ENCODE results near the gene OR6B2. TPM values are rescaled to one million over a fixed set of nuclear protein-coding genes. Genes with fewer than 3 reads are reported as not detected.

Gene OR6B2
- polyA plus RNA-seq, 1 donor from 2014 or later: not detected

- Histone ChIP-seq H3F3A (ENCODE audit: insufficient read depth, low read length, poor library complexity, severe bottlenecking) (no peaks in the 10 kb centered on the region), H3K9me3 (ENCODE audit: low read length) (no peaks in the 10 kb centered on the region), H3K9ac (ENCODE audit: low read length) (no peak overlapping the region), H3K27ac (ENCODE audit: low read length) (no peak overlapping the region), H3K79me2 (replicated peaks; ENCODE audit: insufficient read depth, low read length) (no peaks in the 10 kb centered on the region), H3K36me3 (ENCODE audit: insufficient read depth, low read length) (peaks cover 7% of the 10 kb centered on the region), H3K4me2 (ENCODE audit: low read length) (no peak overlapping the region), H3K4me3 (ENCODE audit: low read length) (no peak overlapping the region), H2AFZ (ENCODE audit: low read depth, low read length) (no peak overlapping the region), H4K20me1 (ENCODE audit: insufficient read depth) (no peaks in the 10 kb centered on the region), H3K9me2 (ENCODE audit: insufficient read depth, low read length) (no peaks in the 10 kb centered on the region), H3K27me3 (ENCODE audit: insufficient read depth, low read depth, low read length) (no peaks in the 10 kb centered on the region)
- TF ChIP-seq POLR2AphosphoS5 (IDR thresholded peaks at IDR 0.05) (no peak), RAD21 (conservative IDR thresholded peaks at IDR 0.05) (no peak), REST (IDR thresholded peaks at IDR 0.05; ENCODE audit: borderline replicate concordance) (no peak), CTCF (IDR thresholded peaks at IDR 0.05; ENCODE audit: poor library complexity, severe bottlenecking) (no peak), EP300 (conservative IDR thresholded peaks at IDR 0.05; ENCODE audit: poor library complexity, severe bottlenecking) (no peak), TAF1 (IDR thresholded peaks at IDR 0.05; ENCODE audit: low read depth) (no peak), SMC3 (conservative IDR thresholded peaks at IDR 0.05; ENCODE audit: poor library complexity) (no peak), MXI1 (conservative IDR thresholded peaks at IDR 0.05; ENCODE audit: poor library complexity, severe bottlenecking) (no peak), EZH2 (IDR thresholded peaks at IDR 0.05; ENCODE audit: borderline replicate concordance, insufficient read depth, low read length, poor library complexity, severe bottlenecking) (no peak)
These were observed 45.6 kb downstream of the OR6B2 start for GRCh38 chr2:239984421-239985194.

GRCh38 chr2:239983004-239983778 is 47.0 kb downstream of the OR6B2 start:
- Histone ChIP-seq H3K27ac (ENCODE audit: low read length) (no peak overlapping the region), H3K27me3 (ENCODE audit: insufficient read depth, low read depth, low read length) (no peaks in the 10 kb centered on the region), H2AFZ (ENCODE audit: low read depth, low read length) (no peak overlapping the region), H4K20me1 (ENCODE audit: insufficient read depth) (no peaks in the 10 kb centered on the region), H3K9ac (ENCODE audit: low read length) (no peak overlapping the region), H3K4me3 (ENCODE audit: low read length) (no peak overlapping the region), H3K79me2 (replicated peaks; ENCODE audit: insufficient read depth, low read length) (no peaks in the 10 kb centered on the region), H3K9me2 (ENCODE audit: insufficient read depth, low read length) (no peaks in the 10 kb centered on the region), H3K4me2 (ENCODE audit: low read length) (no peak overlapping the region), H3K9me3 (ENCODE audit: low read length) (no peaks in the 10 kb centered on the region), H3K36me3 (ENCODE audit: insufficient read depth, low read length) (peaks cover 7% of the 10 kb centered on the region), H3F3A (ENCODE audit: insufficient read depth, low read length, poor library complexity, severe bottlenecking) (no peaks in the 10 kb centered on the region)
- TF ChIP-seq MXI1 (conservative IDR thresholded peaks at IDR 0.05; ENCODE audit: poor library complexity, severe bottlenecking) (no peak), CTCF (IDR thresholded peaks at IDR 0.05; ENCODE audit: poor library complexity, severe bottlenecking) (no peak), REST (IDR thresholded peaks at IDR 0.05; ENCODE audit: borderline replicate concordance) (no peak), POLR2AphosphoS5 (IDR thresholded peaks at IDR 0.05) (no peak), SMC3 (conservative IDR thresholded peaks at IDR 0.05; ENCODE audit: poor library complexity) (no peak), EZH2 (IDR thresholded peaks at IDR 0.05; ENCODE audit: borderline replicate concordance, insufficient read depth, low read length, poor library complexity, severe bottlenecking) (no peak), EP300 (conservative IDR thresholded peaks at IDR 0.05; ENCODE audit: poor library complexity, severe bottlenecking) (no peak), RAD21 (conservative IDR thresholded peaks at IDR 0.05) (no peak), TAF1 (IDR thresholded peaks at IDR 0.05; ENCODE audit: low read depth) (no peak)

Data from neural cell (in vitro differentiated cells).